ENCODE measurements around the gene ZP1.

DNA sequence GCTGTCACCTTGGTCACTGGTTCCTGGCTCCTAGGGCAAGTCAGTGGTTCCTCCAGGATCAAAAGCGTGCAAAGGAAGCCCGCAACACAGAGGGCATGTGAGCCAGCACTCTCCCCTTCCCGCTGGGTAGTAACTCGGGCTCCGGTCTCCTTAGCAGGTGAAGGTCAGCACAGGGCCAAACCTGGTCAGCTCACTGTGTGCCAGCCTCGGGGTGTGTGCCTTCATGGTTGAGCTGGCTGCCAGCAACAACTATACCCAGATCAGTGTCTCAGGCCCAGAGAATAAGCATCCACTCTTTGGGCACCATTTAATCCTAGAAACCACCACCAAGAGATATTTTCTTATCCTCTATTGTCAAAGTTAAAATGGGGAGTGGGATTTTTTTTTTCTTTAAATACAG is 41.6 kb upstream of the ZP1 start:
- no peak for TF ChIP-seq POLR2A (IDR thresholded peaks at IDR 0.05)
- TF ChIP-seq CTCF (IDR thresholded peaks at IDR 0.05) = no peak
